Measurements from ENCODE around the gene APOA5. TPM values are rescaled to one million over a fixed set of nuclear protein-coding genes. Genes with fewer than 3 reads are reported as not detected.

The APOA5 gene
- total and polyA plus RNA-seq, 2 of the 4 experiments (the other 2 are of a cell fraction), result not detected

DNA sequence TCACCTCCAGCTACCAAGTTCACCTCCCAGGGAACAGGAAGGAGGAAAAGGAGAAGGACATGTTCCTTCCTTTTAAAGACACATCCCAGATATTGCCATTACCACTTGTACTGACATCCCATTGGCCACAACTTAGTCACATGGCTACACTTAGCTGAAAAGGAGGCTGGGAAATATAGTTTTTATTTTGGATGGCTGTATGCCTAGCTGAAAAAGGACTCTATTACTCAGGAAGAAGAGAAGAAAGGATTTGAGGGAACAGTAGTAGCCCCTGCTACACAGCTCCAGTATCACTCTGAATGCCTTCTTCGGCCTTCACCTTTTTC is 2.1 kb upstream of the APOA5 start:
- dilution Hi-C loops (cut with HindIII; ENCODE audit: low sequenced_read_pairs, unreplicated experiment), result no loop called here

More for the DNA sequence above, 2.1 kb upstream of the APOA5 start:
- H3K4ac ChIP-seq (ENCODE audit: low read depth, low read length), result no peak overlapping the region
- ChIA-PET POLR2A (ENCODE audit: unreplicated experiment) (no interaction called here), CTCF (interaction anchor here (0.9 to 1.7 kb wide), 2 partner anchors 42 to 313 kb away, joined by 3 to 6 read pairs; no protein-coding TSS in a partner anchor)
- no peaks in the 10 kb centered on the region for H3K36me3 ChIP-seq (ENCODE audit: control insufficient read depth, insufficient read depth, low read length)
- H3K56ac ChIP-seq (ENCODE audit: extremely low read depth, insufficient read depth, low read length), result no peak overlapping the region
- in situ Hi-C loops (cut with MboI; ENCODE audit: low sequenced_read_pairs), result loop anchor here (5.0 kb wide), 1 partner anchor 309 kb away; no protein-coding TSS in a partner anchor
- BruUV-seq (replicated peaks), result no TSS peak
- H3K4me1 ChIP-seq (ENCODE audit: control insufficient read depth, insufficient read depth, low read length), result peaks cover 2% of the 10 kb centered on the region
- H3K9ac ChIP-seq (ENCODE audit: low read depth, low read length), result no peak overlapping the region
- H2AK5ac ChIP-seq (ENCODE audit: low read depth, low read length), result no peak overlapping the region; the same call in 1 of the 2 replicates
- 0 out of 2 replicates have a peak, but pooled peaks have one; percentile 13 for ATAC-seq (ENCODE audit: low read depth)
- H3K79me1 ChIP-seq (ENCODE audit: low read depth in 1 of 2, low read length in 2 of 2), result peaks cover 0 to under 1% of the 10 kb centered on the region in 2 experiments; a peak in 1 of 4 replicates
- H3K27me3 ChIP-seq (ENCODE audit: control insufficient read depth, insufficient read depth, low read length), result no peaks in the 10 kb centered on the region
- no peak overlapping the region for H3K27ac ChIP-seq (ENCODE audit: insufficient read depth, low read length)
- WGBS, 2 experiments (ENCODE audit: extremely low coverage in 2 of 2, insufficient read length in 1 of 2), result 100% methylated on average over 1 of the region's 1 CpG; no CpG with 5 or more reads in 1 of the 2 experiments
- no peaks in the 10 kb centered on the region for H4K20me1 ChIP-seq (ENCODE audit: insufficient read depth, low read length)
- H2AK9ac ChIP-seq (replicated peaks; ENCODE audit: low read depth, low read length, poor library complexity), result no peak overlapping the region
- H2BK5ac ChIP-seq (ENCODE audit: low read depth, low read length, poor library complexity, severe bottlenecking), result no peak overlapping the region
- H3K14ac ChIP-seq (replicated peaks; ENCODE audit: low read depth, low read length), result no peak overlapping the region
- H2BK120ac ChIP-seq (ENCODE audit: low read depth, low read length), result no peak overlapping the region
- peak overlapping the region; percentile 9; the same call in 1 of the 2 replicates for H4K5ac ChIP-seq (ENCODE audit: low read depth, low read length)
- peak; percentile 16 for DNase-seq
- H4K8ac ChIP-seq (ENCODE audit: low read depth in 2 of 2, low read length in 2 of 2), result peak overlapping the region in 1 of 2 experiments; percentile 82; a peak in 2 of 4 replicates
- H3K18ac ChIP-seq (ENCODE audit: low read depth, low read length), result no peak overlapping the region
- H2AFZ ChIP-seq (replicated peaks; ENCODE audit: low read length, poor library complexity), result peak overlapping the region; percentile 85
- peak overlapping the region; percentile 13; the same call in 1 of the 2 replicates for H4K91ac ChIP-seq (ENCODE audit: insufficient read depth, low read depth, low read length)
- TF ChIP-seq BHLHE40 (IDR thresholded peaks at IDR 0.05; ENCODE audit: low read depth, low read length), result no peak
- TF ChIP-seq RCOR1 (IDR thresholded peaks at IDR 0.05; ENCODE audit: insufficient replicate concordance, low read length), result no peak
- no peak for TF ChIP-seq MAFK (IDR thresholded peaks at IDR 0.05; ENCODE audit: low read depth, low read length)
- TF ChIP-seq, protein P1, sequence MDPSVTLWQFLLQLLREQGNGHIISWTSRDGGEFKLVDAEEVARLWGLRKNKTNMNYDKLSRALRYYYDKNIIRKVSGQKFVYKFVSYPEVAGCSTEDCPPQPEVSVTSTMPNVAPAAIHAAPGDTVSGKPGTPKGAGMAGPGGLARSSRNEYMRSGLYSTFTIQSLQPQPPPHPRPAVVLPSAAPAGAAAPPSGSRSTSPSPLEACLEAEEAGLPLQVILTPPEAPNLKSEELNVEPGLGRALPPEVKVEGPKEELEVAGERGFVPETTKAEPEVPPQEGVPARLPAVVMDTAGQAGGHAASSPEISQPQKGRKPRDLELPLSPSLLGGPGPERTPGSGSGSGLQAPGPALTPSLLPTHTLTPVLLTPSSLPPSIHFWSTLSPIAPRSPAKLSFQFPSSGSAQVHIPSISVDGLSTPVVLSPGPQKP (IDR thresholded peaks at IDR 0.05; ENCODE audit: borderline replicate concordance, low read depth, low read length), result no peak
- TF ChIP-seq FOS (IDR thresholded peaks at IDR 0.05; ENCODE audit: low read depth, low read length), result no peak
- TF ChIP-seq, protein P2, sequence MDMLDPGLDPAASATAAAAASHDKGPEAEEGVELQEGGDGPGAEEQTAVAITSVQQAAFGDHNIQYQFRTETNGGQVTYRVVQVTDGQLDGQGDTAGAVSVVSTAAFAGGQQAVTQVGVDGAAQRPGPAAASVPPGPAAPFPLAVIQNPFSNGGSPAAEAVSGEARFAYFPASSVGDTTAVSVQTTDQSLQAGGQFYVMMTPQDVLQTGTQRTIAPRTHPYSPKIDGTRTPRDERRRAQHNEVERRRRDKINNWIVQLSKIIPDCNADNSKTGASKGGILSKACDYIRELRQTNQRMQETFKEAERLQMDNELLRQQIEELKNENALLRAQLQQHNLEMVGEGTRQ (IDR thresholded peaks at IDR 0.05; ENCODE audit: low read depth, low read length), result no peak
- no peak for TF ChIP-seq POLR2A (IDR thresholded peaks at IDR 0.05; ENCODE audit: low read depth, low read length)
- TF ChIP-seq, protein P3, sequence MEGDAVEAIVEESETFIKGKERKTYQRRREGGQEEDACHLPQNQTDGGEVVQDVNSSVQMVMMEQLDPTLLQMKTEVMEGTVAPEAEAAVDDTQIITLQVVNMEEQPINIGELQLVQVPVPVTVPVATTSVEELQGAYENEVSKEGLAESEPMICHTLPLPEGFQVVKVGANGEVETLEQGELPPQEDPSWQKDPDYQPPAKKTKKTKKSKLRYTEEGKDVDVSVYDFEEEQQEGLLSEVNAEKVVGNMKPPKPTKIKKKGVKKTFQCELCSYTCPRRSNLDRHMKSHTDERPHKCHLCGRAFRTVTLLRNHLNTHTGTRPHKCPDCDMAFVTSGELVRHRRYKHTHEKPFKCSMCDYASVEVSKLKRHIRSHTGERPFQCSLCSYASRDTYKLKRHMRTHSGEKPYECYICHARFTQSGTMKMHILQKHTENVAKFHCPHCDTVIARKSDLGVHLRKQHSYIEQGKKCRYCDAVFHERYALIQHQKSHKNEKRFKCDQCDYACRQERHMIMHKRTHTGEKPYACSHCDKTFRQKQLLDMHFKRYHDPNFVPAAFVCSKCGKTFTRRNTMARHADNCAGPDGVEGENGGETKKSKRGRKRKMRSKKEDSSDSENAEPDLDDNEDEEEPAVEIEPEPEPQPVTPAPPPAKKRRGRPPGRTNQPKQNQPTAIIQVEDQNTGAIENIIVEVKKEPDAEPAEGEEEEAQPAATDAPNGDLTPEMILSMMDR (conservative IDR thresholded peaks at IDR 0.05; ENCODE audit: low read depth, low read length), result no peak
- TF ChIP-seq SMC3 (IDR thresholded peaks at IDR 0.05; ENCODE audit: low read depth, low read length), result no peak
- TF ChIP-seq MAZ (IDR thresholded peaks at IDR 0.05; ENCODE audit: borderline replicate concordance, low read depth, low read length), result no peak
- no peak for TF ChIP-seq CHD1 (IDR thresholded peaks at IDR 0.05; ENCODE audit: low read depth, low read length)
- no peak for TF ChIP-seq MXI1 (IDR thresholded peaks at IDR 0.05; ENCODE audit: borderline replicate concordance, low read depth, low read length)
- TF ChIP-seq CEBPB (IDR thresholded peaks at IDR 0.05; ENCODE audit: low read depth, low read length), result no peak
- TF ChIP-seq RAD21 (IDR thresholded peaks at IDR 0.05; ENCODE audit: low read length), result no peak
- TF ChIP-seq RFX5 (IDR thresholded peaks at IDR 0.05; ENCODE audit: low read depth, low read length), result no peak
- no peak for TF ChIP-seq NFE2L2 (IDR thresholded peaks at IDR 0.05; ENCODE audit: low read depth, low read length)
- H3K4me3 ChIP-seq (ENCODE audit: insufficient read depth, low read depth, low read length), result no peak overlapping the region
- H3K4me2 ChIP-seq (ENCODE audit: low read depth, low read length), result no peak overlapping the region
- peaks cover 3% of the 10 kb centered on the region for H3K9me1 ChIP-seq (ENCODE audit: insufficient read depth, low read length)
- H2BK20ac ChIP-seq (ENCODE audit: low read depth, low read length), result no peak overlapping the region
- H2BK15ac ChIP-seq (ENCODE audit: low read depth, low read length), result no peak overlapping the region; the same call in 2 of the 3 replicates
- no peak overlapping the region for H3K23ac ChIP-seq (ENCODE audit: low read depth, low read length)
- no peaks in the 10 kb centered on the region for H3K9me3 ChIP-seq (ENCODE audit: control insufficient read depth, insufficient read depth, low read length)
- intact Hi-C loops (cut with micrococcal nuclease), result loop anchor here (1.0 to 5.0 kb wide), 2 partner anchors 79 to 433 kb away; no protein-coding TSS in a partner anchor

Data from IMR-90 (cell line).